ENCODE results near the gene C1orf167. TPM values are rescaled to one million over a fixed set of nuclear protein-coding genes. Genes with fewer than 3 reads are reported as not detected.

Gene C1orf167
- total RNA-seq, 1 experiment from 2014 or later: 0.39 TPM

GRCh38 chr1:11780380-11781147 is 18.6 kb downstream of the C1orf167 start:
- Histone ChIP-seq H3K18ac (ENCODE audit: insufficient read length, low read depth, low read length) (no peak overlapping the region), H3K27me3 (ENCODE audit: insufficient read depth, low read length) (no peaks in the 10 kb centered on the region), H3K4me1 (ENCODE audit: insufficient read depth, low read length) (0 out of 2 replicates have a peak, but pooled peaks cover 2% of the 10 kb centered on the region), H4K5ac (ENCODE audit: insufficient read length, low read depth, low read length) (no peak overlapping the region), H2BK5ac (ENCODE audit: insufficient read length, low read length) (no peak overlapping the region), H3T11ph (ENCODE audit: low read length) (no peak overlapping the region), H3K79me1 (ENCODE audit: insufficient read depth, low read depth, low read length, poor library complexity, severe bottlenecking) (no peaks in the 10 kb centered on the region), H3K23me2 (ENCODE audit: insufficient read length, low read depth, low read length, poor library complexity, severe bottlenecking) (no peaks in the 10 kb centered on the region), H3K27ac (ENCODE audit: insufficient read length, low read depth, low read length) (no peak overlapping the region), H3K9me3 (ENCODE audit: control insufficient read depth, low read depth, low read length) (no peaks in the 10 kb centered on the region), H2AK5ac (ENCODE audit: insufficient read length, low read length) (no peak overlapping the region), H3K4me2 (ENCODE audit: insufficient read depth, insufficient read length, low read length) (no peak overlapping the region), H3K79me2 (ENCODE audit: insufficient read depth, low read length) (no peaks in the 10 kb centered on the region), H3K56ac (ENCODE audit: insufficient read length, low read depth, low read length) (no peak overlapping the region), H3K4ac (ENCODE audit: low read depth, low read length) (no peak overlapping the region), H4K20me1 (ENCODE audit: control insufficient read depth, insufficient read depth, insufficient read length) (no peaks in the 10 kb centered on the region), H3K23ac (ENCODE audit: insufficient read length, low read depth, low read length) (no peak overlapping the region), H2BK20ac (ENCODE audit: low read depth, low read length, poor library complexity, severe bottlenecking) (no peak overlapping the region), H4K91ac (ENCODE audit: insufficient read length, low read depth, low read length) (no peak overlapping the region), H2BK12ac (ENCODE audit: insufficient read length, low read depth, low read length) (no peak overlapping the region), H2AFZ (ENCODE audit: low read length) (no peak overlapping the region), H3K9ac (ENCODE audit: extremely low read depth, insufficient read length, low read length) (no peak overlapping the region), H2BK15ac (ENCODE audit: low read depth, low read length) (no peak overlapping the region), H4K8ac (replicated peaks; ENCODE audit: insufficient read length, low read depth, low read length) (no peak overlapping the region), H3K14ac (ENCODE audit: insufficient read depth, low read length) (no peak overlapping the region), H2BK120ac (ENCODE audit: low read depth, low read length, poor library complexity, severe bottlenecking) (no peak overlapping the region)
- no peak for TF ChIP-seq CTCF (conservative IDR thresholded peaks at IDR 0.05)
- H3K4me3 Mint-ChIP-seq: no peak overlapping the region
- H3K27me3 Mint-ChIP-seq (ENCODE audit: low read depth): peaks cover 4% of the 10 kb centered on the region; the same call in 1 of the 2 replicates
- no peak for DNase-seq
- no peaks in the 10 kb centered on the region for H3K9me3 Mint-ChIP-seq
- peaks cover 8 to 12% of the 10 kb centered on the region in 2 experiments for H3K4me1 Mint-ChIP-seq
- H3K27ac Mint-ChIP-seq: peak overlapping the region in 1 of 3 experiments; percentile 60; a peak in 3 of 7 replicates
- WGBS (ENCODE audit: extremely low coverage, insufficient read length, low lambda C conversion rate): no CpG with 5 or more reads among the region's 10 CpGs
- no peaks in the 10 kb centered on the region for H3K36me3 Mint-ChIP-seq (ENCODE audit: insufficient read depth in 1 of 3, low read depth in 3 of 3)
